SK-N-SH (cell line): ENCODE results near the gene GPR17.

Experiments used
- NRF1 ChIP-seq: IDR thresholded peaks from 2 replicates; pipeline ENCODE4 v1.6.1; 2012; ENCODE audit warnings: low read depth, mild to moderate bottlenecking, low read length
- SMC3 ChIP-seq: IDR thresholded peaks from 2 replicates; pipeline ENCODE4 v1.6.1; 2012; ENCODE audit warnings: low read depth, low read length, improper control_type of control experiment
- TCF12 ChIP-seq: IDR thresholded peaks from 2 replicates; pipeline ENCODE4 v1.4.0; 2012
- YY1 ChIP-seq: IDR thresholded peaks from 2 replicates; pipeline ENCODE4 v1.4.0; 2012; ENCODE audit warnings: low read depth, mild to moderate bottlenecking
- TF ChIP-seq, protein P1 (sequence below): fragments of 200-600 bp; sonication (generic); IDR thresholded peaks from 2 replicates; pipeline ENCODE4 v1.6.1; 2017; ENCODE audit warnings: antibody characterized with exemption, mild to moderate bottlenecking, moderate library complexity
- TF ChIP-seq, protein P2 (sequence below): IDR thresholded peaks from 2 replicates; pipeline ENCODE4 v1.6.1; 2012; ENCODE audit warnings: mild to moderate bottlenecking, low read depth, low read length, moderate library complexity

DNA sequence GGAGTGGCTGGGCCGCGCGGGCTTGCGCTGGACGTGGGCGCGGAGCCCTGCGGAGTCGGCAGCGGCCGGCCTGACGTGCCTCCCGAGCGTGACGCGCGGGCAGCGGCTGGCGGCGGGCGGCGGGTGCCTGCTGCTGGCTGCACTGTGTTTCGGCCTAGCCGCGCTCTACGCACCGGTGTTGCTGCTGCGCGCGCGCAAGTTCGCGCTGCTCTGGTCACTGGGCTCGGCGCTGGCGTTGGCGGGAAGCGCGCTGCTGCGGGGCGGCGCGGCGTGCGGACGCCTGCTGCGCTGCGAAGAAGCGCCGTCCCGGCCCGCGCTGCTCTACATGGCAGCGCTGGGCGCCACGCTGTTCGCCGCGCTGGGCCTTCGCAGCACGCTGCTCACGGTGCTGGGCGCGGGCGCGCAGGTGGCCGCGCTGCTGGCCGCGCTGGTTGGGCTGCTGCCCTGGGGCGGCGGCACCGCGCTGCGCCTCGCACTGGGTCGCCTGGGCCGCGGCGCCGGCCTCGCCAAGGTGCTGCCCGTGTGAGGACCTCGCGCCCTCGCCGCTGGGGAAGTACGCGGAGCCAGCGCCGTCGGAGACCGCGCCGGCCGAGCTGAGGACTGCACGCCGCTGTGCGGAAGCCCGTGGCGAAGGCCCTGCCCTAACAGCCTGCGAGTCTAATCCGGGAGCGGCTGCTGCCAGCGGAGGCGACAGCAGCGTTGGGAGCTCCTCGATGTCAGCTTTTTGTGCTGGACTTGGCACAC is 55.9 kb downstream of the GPR17 start:
- TF ChIP-seq, protein P1, sequence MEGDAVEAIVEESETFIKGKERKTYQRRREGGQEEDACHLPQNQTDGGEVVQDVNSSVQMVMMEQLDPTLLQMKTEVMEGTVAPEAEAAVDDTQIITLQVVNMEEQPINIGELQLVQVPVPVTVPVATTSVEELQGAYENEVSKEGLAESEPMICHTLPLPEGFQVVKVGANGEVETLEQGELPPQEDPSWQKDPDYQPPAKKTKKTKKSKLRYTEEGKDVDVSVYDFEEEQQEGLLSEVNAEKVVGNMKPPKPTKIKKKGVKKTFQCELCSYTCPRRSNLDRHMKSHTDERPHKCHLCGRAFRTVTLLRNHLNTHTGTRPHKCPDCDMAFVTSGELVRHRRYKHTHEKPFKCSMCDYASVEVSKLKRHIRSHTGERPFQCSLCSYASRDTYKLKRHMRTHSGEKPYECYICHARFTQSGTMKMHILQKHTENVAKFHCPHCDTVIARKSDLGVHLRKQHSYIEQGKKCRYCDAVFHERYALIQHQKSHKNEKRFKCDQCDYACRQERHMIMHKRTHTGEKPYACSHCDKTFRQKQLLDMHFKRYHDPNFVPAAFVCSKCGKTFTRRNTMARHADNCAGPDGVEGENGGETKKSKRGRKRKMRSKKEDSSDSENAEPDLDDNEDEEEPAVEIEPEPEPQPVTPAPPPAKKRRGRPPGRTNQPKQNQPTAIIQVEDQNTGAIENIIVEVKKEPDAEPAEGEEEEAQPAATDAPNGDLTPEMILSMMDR, result no peak
- TF ChIP-seq, protein P2, sequence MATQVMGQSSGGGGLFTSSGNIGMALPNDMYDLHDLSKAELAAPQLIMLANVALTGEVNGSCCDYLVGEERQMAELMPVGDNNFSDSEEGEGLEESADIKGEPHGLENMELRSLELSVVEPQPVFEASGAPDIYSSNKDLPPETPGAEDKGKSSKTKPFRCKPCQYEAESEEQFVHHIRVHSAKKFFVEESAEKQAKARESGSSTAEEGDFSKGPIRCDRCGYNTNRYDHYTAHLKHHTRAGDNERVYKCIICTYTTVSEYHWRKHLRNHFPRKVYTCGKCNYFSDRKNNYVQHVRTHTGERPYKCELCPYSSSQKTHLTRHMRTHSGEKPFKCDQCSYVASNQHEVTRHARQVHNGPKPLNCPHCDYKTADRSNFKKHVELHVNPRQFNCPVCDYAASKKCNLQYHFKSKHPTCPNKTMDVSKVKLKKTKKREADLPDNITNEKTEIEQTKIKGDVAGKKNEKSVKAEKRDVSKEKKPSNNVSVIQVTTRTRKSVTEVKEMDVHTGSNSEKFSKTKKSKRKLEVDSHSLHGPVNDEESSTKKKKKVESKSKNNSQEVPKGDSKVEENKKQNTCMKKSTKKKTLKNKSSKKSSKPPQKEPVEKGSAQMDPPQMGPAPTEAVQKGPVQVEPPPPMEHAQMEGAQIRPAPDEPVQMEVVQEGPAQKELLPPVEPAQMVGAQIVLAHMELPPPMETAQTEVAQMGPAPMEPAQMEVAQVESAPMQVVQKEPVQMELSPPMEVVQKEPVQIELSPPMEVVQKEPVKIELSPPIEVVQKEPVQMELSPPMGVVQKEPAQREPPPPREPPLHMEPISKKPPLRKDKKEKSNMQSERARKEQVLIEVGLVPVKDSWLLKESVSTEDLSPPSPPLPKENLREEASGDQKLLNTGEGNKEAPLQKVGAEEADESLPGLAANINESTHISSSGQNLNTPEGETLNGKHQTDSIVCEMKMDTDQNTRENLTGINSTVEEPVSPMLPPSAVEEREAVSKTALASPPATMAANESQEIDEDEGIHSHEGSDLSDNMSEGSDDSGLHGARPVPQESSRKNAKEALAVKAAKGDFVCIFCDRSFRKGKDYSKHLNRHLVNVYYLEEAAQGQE, result no peak
- TF ChIP-seq YY1 (no peak), NRF1 (peak; percentile 40; the same call in 1 of the 2 replicates), SMC3 (no peak), TCF12 (no peak)
